WTC11 (cell line): ENCODE measurements around the gene PPHLN1. TPM values are rescaled to one million over a fixed set of nuclear protein-coding genes. Genes with fewer than 3 reads are reported as not detected.

Experiments
- ATAC-seq: fragments of 200-7000 bp; cut with Tn5 transposase; 2 replicates; pipeline ENCODE4 v1.10.0; 2021; ENCODE audit warnings: mild to moderate bottlenecking, moderate library complexity
- CTCF ChIA-PET: fragments of 300-600 bp; sonication (Branson Sonifier 250); formaldehyde crosslinking; loops from one replicate; lab custom pipeline; 2021; ENCODE audit warnings: antibody characterized with exemption; lab: Charles Lee
- POLR2A ChIA-PET: fragments of 350-600 bp; sonication (Branson Sonifier 250); formaldehyde crosslinking; loops from one replicate; lab custom pipeline; 2021; ENCODE audit warnings: antibody characterized with exemption; lab: Charles Lee
- DNase-seq: peaks from one replicate; pipeline ENCODE4 v3.0.0; 2021; ENCODE audit warnings: low spot score
- H3K27ac Mint-ChIP-seq: 2 replicates; pipeline ENCODE4 v1.8.0; 2021; ENCODE audit warnings: mixed read lengths
- H3K27me3 Mint-ChIP-seq: 2 replicates; pipeline ENCODE4 v1.8.0; 2021; ENCODE audit warnings: low read depth, mild to moderate bottlenecking, moderate library complexity, mixed read lengths
- H3K36me3 Mint-ChIP-seq: 2 replicates; pipeline ENCODE4 v1.8.0; 2021; ENCODE audit warnings: mixed read lengths
- H3K4me1 Mint-ChIP-seq: 2 replicates; pipeline ENCODE4 v1.8.0; 2022; ENCODE audit warnings: mixed read lengths
- H3K4me3 Mint-ChIP-seq: 2 replicates; pipeline ENCODE4 v1.8.0; 2021; ENCODE audit warnings: mild to moderate bottlenecking, moderate library complexity, mixed read lengths
- H3K9me3 Mint-ChIP-seq: 2 replicates; pipeline ENCODE4 v1.8.0; 2021; ENCODE audit warnings: mixed read lengths
- ARID4B ChIP-seq: sonication (generic); formaldehyde crosslinking; IDR thresholded peaks from 2 replicates; pipeline ENCODE4 v1.8.0; 2023; ENCODE audit warnings: missing genetic modification reagents, mild to moderate bottlenecking, borderline replicate concordance
- CDX4 ChIP-seq: fragments of 250-450 bp; sonication (Bioruptor Pico); IDR thresholded peaks from 2 replicates; pipeline ENCODE4 v1.9.0; 2021; ENCODE audit warnings: moderate library complexity, mild to moderate bottlenecking, inconsistent platforms, borderline replicate concordance
- CREB1 ChIP-seq: sonication (generic); formaldehyde crosslinking; IDR thresholded peaks from 2 replicates; pipeline ENCODE4 v1.8.0; 2023; ENCODE audit warnings: mild to moderate bottlenecking, missing genetic modification reagents
- ESRRA ChIP-seq: sonication (generic); formaldehyde crosslinking; IDR thresholded peaks from 2 replicates; pipeline ENCODE4 v1.8.1; 2022; ENCODE audit warnings: mild to moderate bottlenecking, missing genetic modification reagents, borderline replicate concordance
- GABPB1 ChIP-seq: sonication (generic); formaldehyde crosslinking; IDR thresholded peaks from 2 replicates; pipeline ENCODE4 v1.8.1; 2023; ENCODE audit warnings: mild to moderate bottlenecking, missing genetic modification reagents
- GTF2I ChIP-seq: fragments of 250-450 bp; sonication (Bioruptor Pico); conservative IDR thresholded peaks from 2 replicates; pipeline ENCODE4 v1.4.0; 2021; ENCODE audit warnings: mild to moderate bottlenecking
- JUN ChIP-seq: sonication (generic); formaldehyde crosslinking; IDR thresholded peaks from 2 replicates; pipeline ENCODE4 v1.8.0; 2023; ENCODE audit warnings: mild to moderate bottlenecking, missing genetic modification reagents
- MXD4 ChIP-seq: fragments of 250-450 bp; sonication (Bioruptor Pico); IDR thresholded peaks from 2 replicates; pipeline ENCODE4 v1.8.0; 2021; ENCODE audit warnings: mild to moderate bottlenecking, moderate library complexity, borderline replicate concordance
- NFATC4 ChIP-seq: fragments of 250-450 bp; sonication (Bioruptor Pico); IDR thresholded peaks from 2 replicates; pipeline ENCODE4 v1.9.0; 2021; ENCODE audit warnings: mild to moderate bottlenecking
- NFYB ChIP-seq: sonication (generic); formaldehyde crosslinking; conservative IDR thresholded peaks from 2 replicates; pipeline ENCODE4 v1.8.0; 2022; ENCODE audit warnings: low read depth, missing genetic modification reagents
- PRDM15 ChIP-seq: sonication (generic); formaldehyde crosslinking; IDR thresholded peaks from 2 replicates; pipeline ENCODE4 v1.8.0; 2022; ENCODE audit warnings: missing genetic modification reagents
- SMAD3 ChIP-seq: sonication (generic); formaldehyde crosslinking; IDR thresholded peaks from 2 replicates; pipeline ENCODE4 v1.8.0; 2022; ENCODE audit warnings: missing genetic modification reagents, mild to moderate bottlenecking, borderline replicate concordance
- SMAD4 ChIP-seq: sonication (generic); formaldehyde crosslinking; IDR thresholded peaks from 2 replicates; pipeline ENCODE4 v1.8.0; 2022; ENCODE audit warnings: mild to moderate bottlenecking, missing genetic modification reagents
- TP53 ChIP-seq: sonication (generic); formaldehyde crosslinking; IDR thresholded peaks from 2 replicates; pipeline ENCODE4 v1.8.1; 2023; ENCODE audit warnings: mild to moderate bottlenecking, missing genetic modification reagents
- ZBTB21 ChIP-seq: sonication (generic); formaldehyde crosslinking; IDR thresholded peaks from 2 replicates; pipeline ENCODE4 v1.8.1; 2023; ENCODE audit warnings: mild to moderate bottlenecking, missing genetic modification reagents, borderline replicate concordance
- total RNA-seq: library from RNA; stranded (reverse); gene quantifications from 3 replicates; pipeline ENCODE4 v1.2.3, GENCODE V29; 2021
- TF ChIP-seq, protein P1 (sequence below): sonication (generic); formaldehyde crosslinking; IDR thresholded peaks from 2 replicates; pipeline ENCODE4 v1.8.1; 2023; ENCODE audit warnings: mild to moderate bottlenecking, moderate library complexity, missing genetic modification reagents
- TF ChIP-seq, protein P2 (sequence below): sonication (generic); formaldehyde crosslinking; IDR thresholded peaks from 2 replicates; pipeline ENCODE4 v1.8.0; 2023; ENCODE audit warnings: mild to moderate bottlenecking, missing genetic modification reagents
- TF ChIP-seq, protein P3 (sequence below): fragments of 250-450 bp; sonication (Bioruptor Pico); conservative IDR thresholded peaks from 2 replicates; pipeline ENCODE4 v1.9.0; 2021; ENCODE audit warnings: mild to moderate bottlenecking
- TF ChIP-seq, protein P4 (sequence below): fragments of 250-450 bp; sonication (Bioruptor Pico); IDR thresholded peaks from 2 replicates; pipeline ENCODE4 v1.9.0; 2021; ENCODE audit warnings: mild to moderate bottlenecking

Gene PPHLN1
- total RNA-seq, 1 experiment from 2014 or later = 61.1 TPM

DNA sequence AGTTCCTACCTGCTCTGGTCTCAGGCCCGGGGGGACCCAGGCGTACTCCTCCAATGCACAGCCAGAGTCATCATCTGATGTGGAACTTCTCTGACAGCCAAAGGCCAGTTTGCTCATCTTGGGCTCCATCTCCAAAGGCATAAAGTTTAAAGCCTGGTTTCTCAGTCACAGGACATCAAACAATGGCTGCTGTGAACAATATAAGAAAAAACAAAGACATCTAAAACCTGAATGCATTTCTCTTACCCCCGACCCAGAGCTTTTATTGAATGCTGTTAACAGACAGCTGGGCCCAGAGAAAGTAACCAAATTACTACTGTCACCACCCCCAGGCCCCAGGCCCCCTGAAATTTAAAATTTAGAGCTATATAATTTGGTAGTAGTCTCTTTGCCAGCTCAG is 146.4 kb downstream of the PPHLN1 start:
- no peak overlapping the region for H3K4me3 Mint-ChIP-seq
- no peaks in the 10 kb centered on the region for H3K27me3 Mint-ChIP-seq
- H3K4me1 Mint-ChIP-seq = peaks cover 67% of the 10 kb centered on the region
- no peak for TF ChIP-seq PRDM15 (CRISPR knock-in tag)
- TF ChIP-seq ZBTB21 (CRISPR knock-in tag) = no peak
- TF ChIP-seq, protein P1, sequence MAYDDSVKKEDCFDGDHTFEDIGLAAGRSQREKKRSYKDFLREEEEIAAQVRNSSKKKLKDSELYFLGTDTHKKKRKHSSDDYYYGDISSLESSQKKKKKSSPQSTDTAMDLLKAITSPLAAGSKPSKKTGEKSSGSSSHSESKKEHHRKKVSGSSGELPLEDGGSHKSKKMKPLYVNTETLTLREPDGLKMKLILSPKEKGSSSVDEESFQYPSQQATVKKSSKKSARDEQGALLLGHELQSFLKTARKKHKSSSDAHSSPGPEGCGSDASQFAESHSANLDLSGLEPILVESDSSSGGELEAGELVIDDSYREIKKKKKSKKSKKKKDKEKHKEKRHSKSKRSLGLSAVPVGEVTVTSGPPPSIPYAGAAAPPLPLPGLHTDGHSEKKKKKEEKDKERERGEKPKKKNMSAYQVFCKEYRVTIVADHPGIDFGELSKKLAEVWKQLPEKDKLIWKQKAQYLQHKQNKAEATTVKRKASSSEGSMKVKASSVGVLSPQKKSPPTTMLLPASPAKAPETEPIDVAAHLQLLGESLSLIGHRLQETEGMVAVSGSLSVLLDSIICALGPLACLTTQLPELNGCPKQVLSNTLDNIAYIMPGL (CRISPR knock-in tag) = no peak
- TF ChIP-seq, protein P2, sequence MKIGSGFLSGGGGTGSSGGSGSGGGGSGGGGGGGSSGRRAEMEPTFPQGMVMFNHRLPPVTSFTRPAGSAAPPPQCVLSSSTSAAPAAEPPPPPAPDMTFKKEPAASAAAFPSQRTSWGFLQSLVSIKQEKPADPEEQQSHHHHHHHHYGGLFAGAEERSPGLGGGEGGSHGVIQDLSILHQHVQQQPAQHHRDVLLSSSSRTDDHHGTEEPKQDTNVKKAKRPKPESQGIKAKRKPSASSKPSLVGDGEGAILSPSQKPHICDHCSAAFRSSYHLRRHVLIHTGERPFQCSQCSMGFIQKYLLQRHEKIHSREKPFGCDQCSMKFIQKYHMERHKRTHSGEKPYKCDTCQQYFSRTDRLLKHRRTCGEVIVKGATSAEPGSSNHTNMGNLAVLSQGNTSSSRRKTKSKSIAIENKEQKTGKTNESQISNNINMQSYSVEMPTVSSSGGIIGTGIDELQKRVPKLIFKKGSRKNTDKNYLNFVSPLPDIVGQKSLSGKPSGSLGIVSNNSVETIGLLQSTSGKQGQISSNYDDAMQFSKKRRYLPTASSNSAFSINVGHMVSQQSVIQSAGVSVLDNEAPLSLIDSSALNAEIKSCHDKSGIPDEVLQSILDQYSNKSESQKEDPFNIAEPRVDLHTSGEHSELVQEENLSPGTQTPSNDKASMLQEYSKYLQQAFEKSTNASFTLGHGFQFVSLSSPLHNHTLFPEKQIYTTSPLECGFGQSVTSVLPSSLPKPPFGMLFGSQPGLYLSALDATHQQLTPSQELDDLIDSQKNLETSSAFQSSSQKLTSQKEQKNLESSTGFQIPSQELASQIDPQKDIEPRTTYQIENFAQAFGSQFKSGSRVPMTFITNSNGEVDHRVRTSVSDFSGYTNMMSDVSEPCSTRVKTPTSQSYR (CRISPR knock-in tag) = no peak
- TF ChIP-seq SMAD4 (CRISPR knock-in tag) = no peak
- TF ChIP-seq GTF2I (CRISPR knock-in tag) = no peak
- TF ChIP-seq CDX4 (CRISPR knock-in tag) = no peak
- TF ChIP-seq JUN (CRISPR knock-in tag) = no peak
- TF ChIP-seq, protein P3, sequence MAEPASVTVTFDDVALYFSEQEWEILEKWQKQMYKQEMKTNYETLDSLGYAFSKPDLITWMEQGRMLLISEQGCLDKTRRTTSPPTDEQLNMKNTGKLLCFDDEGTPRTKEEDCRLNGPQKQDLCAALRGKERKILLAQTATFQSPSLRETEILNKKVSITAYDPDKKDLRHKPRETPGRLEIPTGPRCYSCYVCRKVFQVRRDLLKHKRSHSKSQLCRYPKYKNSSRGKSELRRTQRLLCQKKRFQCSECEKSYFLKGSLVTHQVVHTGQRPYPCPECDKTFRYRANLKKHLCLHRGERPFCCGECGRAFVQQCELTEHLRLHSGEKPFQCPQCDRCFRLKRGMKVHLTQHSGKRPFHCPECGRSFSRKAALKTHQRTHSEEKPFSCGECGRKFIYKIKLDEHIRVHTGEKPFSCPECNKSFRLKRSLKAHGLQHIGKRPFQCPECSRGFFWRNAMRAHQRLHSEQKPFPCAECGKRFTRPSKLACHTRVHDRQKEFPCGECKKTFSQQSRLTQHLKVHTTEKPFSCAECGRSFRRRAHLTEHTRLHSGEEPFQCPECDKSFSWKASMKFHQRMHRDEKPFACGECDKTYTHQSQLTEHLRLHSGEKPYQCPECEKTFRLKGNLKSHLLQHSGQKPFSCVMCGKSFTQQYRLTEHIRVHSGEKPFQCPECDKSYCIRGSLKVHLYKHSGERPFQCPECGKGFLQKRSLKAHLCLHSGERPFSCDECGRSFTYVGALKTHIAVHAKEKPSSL (CRISPR knock-in tag) = no peak
- TF ChIP-seq GABPB1 (CRISPR knock-in tag) = no peak
- peaks cover 26% of the 10 kb centered on the region for H3K36me3 Mint-ChIP-seq
- ChIA-PET POLR2A (no interaction called here), CTCF (interaction anchor here (0.6 to 2.3 kb wide), 3 partner anchors 11 to 539 kb away, joined by 3 to 14 read pairs (median 3); no protein-coding TSS in a partner anchor)
- no peak for DNase-seq
- ATAC-seq = no peak
- H3K27ac Mint-ChIP-seq = no peak overlapping the region
- no peaks in the 10 kb centered on the region for H3K9me3 Mint-ChIP-seq

DNA sequence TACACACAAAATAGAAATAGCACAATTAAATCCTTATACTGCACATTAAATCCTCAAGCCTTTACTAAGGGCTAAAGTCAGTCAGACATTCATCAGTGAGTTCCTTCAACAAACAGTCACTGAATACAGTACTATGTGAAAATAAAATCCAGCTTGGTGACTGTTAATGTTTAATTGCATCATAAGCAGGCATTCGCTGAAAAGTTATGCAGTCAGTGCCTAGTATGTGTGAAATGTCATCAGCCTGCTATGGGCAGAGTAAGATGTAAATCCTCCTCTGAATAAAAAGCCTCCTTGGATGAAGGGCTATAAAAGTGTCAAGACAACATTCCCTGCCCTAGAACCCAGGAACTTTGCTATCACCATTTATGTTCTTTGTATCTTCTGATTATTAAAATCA is 147.2 kb downstream of the PPHLN1 start:
- ATAC-seq = no peak
- ChIA-PET CTCF (interaction anchor here (0.6 to 2.3 kb wide), 3 partner anchors 10 to 101 kb away, joined by 3 to 14 read pairs (median 3); no protein-coding TSS in a partner anchor), POLR2A (no interaction called here)
- no peak overlapping the region for H3K27ac Mint-ChIP-seq
- H3K36me3 Mint-ChIP-seq = peaks cover 23% of the 10 kb centered on the region
- no peaks in the 10 kb centered on the region for H3K9me3 Mint-ChIP-seq
- no peaks in the 10 kb centered on the region for H3K27me3 Mint-ChIP-seq
- peaks cover 71% of the 10 kb centered on the region for H3K4me1 Mint-ChIP-seq
- DNase-seq = no peak
- no peak overlapping the region for H3K4me3 Mint-ChIP-seq
- TF ChIP-seq SMAD3 (CRISPR knock-in tag) (no peak), CREB1 (CRISPR knock-in tag) (no peak), MXD4 (CRISPR knock-in tag) (no peak), ZBTB21 (CRISPR knock-in tag) (no peak), NFYB (no peak), NFATC4 (CRISPR knock-in tag) (no peak), ARID4B (CRISPR knock-in tag) (no peak), ESRRA (CRISPR knock-in tag) (no peak), TP53 (no peak)
- TF ChIP-seq, protein P4, sequence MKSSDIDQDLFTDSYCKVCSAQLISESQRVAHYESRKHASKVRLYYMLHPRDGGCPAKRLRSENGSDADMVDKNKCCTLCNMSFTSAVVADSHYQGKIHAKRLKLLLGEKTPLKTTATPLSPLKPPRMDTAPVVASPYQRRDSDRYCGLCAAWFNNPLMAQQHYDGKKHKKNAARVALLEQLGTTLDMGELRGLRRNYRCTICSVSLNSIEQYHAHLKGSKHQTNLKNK (CRISPR knock-in tag) = no peak
